Dermis microvascular lymphatic vessel endothelial cell (primary cell): ENCODE measurements around the gene SDF2L1. TPM values are rescaled to one million over a fixed set of nuclear protein-coding genes. Genes with fewer than 3 reads are reported as not detected.
A peak's percentile ranks its signal among the peaks of the same experiment; 100 is the strongest.
"Not testable (repeated sequence)": the region's sequence is repeated elsewhere in the genome, so short reads cannot be mapped to it uniquely, and the experiment has no call there.

Experiments
- DNase-seq, 2 donors: peaks; one replicate each; pipeline versions ENCODE4 v3.0.0 to v3.0.0-alpha.2; 2010; ENCODE audit warnings: low read depth in 2 of 2
- total RNA-seq: library from RNA; depleted of rRNA; stranded (reverse); fragments of >200 nt; gene quantifications from 2 replicates; pipeline ENCODE4 v1.2.1, GENCODE V29; 2014

SDF2L1 gene, protein sequence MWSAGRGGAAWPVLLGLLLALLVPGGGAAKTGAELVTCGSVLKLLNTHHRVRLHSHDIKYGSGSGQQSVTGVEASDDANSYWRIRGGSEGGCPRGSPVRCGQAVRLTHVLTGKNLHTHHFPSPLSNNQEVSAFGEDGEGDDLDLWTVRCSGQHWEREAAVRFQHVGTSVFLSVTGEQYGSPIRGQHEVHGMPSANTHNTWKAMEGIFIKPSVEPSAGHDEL
- 39.4 and 45.4 TPM in 2 replicates for total RNA-seq

DNA sequence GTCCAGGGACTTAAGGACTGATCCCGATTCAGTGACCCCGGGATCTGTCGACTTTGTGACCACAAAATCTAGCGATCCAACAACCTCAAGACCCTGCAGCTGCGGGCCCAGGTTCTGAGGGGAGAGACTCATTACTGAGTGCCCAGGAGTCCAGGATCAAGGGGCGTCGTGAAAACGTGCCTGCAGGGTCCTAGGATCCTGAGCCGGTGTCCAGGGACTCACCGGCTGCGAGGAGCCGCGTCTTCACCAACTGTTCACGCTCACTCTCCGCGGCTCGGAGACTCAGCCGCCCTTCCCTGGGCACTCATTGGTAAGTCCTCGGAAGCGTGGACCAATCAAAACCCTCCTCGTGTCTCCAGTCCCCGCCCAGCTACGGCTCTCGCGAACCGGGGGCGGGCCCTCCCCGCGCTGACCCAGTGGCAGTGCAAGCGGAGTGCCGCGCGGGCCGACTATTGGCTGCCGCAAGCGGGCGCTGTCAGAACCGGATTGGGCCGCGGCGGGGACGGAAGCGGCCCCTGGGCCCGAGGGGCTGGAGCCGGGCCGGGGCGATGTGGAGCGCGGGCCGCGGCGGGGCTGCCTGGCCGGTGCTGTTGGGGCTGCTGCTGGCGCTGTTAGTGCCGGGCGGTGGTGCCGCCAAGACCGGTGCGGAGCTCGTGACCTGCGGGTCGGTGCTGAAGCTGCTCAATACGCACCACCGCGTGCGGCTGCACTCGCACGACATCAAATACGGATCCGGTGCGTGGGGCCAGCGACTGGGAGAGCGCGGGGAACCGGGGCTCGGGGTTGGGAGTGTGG is at the start of gene SDF2L1:
TSS of gene SDF2L1 (plus strand) at position 514 of the 795 bp plus-strand sequence. CDS start at position 549, 35 bp downstream.
- DNase-seq: peak; percentile 96 to 100

DNA sequence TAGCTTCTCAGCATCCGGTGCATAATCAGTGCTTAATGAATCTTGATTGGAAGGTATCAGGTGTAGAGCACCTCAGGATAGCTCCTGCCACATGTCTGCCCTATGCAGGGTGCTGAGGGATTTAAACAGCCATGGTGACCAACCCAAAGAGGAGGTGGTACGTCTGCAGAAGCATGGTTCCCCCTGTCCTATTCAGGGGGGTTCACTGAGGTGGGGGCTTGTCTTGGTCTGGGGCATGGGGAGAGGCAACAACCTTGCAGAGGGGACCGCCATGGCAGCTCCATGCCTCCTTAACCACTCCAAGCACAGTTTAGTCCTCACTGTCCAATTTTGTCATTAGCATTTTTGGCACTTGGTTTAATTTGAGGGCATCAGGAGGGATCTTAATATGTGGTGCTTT is 49.7 kb upstream of the SDF2L1 start:
- no peak for DNase-seq

DNA sequence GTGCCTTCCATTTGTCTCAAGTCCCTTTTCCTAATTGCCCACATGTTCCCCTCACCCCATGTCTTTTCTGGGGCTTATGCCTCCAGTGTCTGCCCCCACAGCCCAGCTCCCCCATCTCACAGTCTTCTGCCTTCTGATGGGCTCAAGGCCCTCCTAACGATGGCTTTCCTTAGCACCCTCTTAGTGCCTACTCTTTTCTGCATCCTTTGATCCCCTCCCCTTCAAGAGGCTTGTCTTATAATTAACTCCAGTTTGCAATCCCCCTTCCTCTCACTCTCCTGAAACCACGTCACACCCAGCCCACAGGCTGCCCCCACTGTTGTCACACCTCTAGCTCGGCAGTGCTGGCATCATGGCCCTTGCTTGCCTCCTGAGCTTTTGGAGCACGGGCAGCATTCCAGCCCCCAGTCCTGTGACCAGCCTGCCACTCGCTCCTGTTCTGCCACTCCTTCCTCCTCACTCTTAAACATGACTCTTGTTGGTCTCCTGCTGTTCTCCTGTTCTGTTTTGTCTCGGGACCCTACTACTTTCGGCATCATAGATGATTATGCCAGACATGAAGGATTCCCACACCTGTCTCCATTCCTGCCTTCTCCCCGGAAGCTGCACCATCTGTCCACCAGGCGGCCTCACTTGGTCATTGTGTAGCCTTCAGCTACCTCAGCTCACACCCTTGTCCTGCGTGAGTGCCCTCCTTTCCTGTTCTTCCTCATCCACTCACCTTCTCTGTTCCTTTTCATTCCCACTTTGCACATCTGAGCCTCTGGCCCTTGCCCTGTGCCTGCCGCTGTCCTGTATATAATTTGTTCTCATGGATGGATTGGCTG is 48.5 kb upstream of the SDF2L1 start:
- DNase-seq: no peak

DNA sequence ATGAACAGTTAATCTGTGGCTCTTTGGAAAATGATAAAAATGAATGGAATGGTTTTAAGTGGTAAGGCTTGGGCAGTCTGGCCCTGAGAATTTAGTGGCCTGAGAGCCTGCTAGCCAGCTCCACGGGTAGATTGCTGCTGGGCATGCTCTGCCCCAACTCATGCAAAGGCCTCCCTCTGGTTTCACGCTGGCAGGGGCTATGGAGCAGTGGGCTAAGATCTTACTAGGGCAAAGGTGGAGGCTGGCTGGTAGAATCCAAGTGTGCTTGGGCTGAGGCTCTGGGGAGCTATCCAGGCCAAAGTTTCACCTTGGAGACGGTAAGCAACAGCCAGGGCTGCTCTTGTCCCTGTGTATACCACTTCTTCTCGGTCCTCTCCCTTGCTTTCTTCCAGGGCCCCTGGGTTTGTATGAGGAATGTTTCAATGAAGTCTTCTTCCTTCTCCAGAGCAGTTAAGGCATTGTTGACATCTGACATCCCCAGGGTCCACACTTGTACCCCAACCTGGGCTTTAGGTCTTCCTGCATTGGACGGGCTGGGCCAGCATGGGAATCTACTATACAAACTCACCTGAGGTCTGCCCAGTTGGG is 47.1 kb upstream of the SDF2L1 start:
- DNase-seq: no peak

DNA sequence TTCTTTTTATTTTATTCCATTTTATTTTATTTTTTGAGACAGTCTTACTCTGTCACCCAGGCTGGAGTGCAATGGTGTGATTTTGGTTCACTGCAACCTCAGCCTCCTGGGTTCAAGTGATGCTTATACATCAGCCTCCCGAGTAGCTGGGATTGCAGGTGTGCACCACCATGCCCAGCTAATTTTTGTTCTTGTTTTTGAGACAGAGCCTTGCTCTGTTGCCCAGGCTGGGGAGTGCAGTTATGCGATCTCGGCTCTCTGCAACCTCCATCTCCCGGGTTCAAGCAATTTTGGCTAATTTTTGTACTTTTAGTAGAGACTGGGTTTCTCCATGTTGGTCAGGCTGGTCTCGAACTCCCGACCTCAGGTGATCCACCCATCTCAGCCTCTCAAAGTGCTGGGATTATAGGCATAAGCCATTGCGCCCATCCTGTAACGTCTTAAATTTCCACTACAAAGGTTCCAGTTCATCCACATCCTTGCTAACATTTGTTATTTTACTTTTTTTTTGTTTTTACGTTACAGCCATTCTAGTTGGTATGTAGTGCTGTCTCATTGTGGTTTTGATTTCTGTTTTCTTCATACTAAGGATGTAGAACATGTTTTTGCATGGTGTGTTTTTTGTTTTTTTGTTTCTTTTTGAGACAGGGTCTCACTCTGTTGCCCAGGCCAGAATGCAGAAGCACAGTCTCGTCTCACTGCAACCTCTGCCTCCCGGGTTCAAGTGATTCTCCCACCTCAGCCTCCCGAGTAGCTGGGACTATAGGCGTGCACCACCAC is 45.6 kb upstream of the SDF2L1 start:
- DNase-seq: not testable (repeated sequence)

DNA sequence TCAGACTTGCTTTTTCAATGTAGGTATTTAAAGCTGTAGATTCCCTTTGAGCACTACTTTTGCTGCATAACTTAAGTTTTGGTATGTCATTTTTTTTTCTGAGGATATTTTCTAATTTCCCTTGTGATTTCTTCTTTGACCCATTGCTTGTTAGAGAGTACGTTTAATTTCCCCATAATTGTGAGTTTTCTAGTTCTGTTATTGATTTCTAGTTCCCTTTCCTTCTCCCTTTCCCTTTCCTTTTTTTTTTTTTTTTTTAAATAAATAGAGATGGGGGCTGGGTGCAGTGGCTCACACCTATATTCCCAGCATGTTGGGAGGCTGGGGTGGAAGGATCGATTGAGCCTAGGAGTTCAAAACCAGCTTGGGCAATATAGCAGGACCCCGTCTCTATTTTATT is 43.8 kb upstream of the SDF2L1 start:
- DNase-seq: no peak

DNA sequence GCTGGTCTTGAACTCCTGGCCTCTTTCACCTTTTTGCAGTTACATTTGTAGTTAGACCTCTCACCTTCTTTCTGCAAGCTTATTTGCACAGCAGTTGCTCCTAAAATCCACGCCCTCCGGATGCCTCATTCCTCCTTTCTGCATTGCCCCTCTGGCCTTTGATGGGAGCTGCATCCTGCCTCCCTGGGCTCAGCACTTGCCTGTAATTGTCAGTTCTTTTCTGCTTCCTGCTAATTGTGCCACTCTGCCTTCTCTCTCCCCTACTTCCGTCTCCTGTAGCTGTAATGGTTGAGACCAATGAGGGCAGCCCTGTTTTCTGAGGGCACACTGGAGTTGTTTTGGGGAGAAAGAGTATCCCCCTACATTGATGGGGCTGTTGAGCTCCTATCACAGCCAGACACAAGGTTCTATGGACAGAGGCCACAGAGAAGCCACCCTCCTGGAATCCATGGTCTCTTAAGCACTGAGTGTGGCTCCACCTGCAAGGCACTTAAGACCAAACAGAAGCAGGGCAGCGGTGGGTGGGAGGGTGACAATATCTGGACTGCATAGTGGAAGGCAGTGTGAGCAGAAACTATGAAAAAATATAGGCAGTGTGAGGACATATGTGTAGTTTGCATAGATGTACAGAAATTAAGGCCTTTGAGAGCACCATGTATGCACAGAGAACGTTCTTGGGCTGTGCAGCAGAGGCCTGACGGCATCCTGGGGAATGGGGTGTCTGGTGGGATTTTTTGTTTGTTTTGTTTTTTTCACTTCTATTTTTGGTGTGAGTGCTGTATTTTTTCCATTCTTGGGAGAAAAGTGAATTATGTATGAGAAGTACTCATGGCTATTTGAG is 42.8 kb upstream of the SDF2L1 start:
- peak; percentile 24 to 34 for DNase-seq

DNA sequence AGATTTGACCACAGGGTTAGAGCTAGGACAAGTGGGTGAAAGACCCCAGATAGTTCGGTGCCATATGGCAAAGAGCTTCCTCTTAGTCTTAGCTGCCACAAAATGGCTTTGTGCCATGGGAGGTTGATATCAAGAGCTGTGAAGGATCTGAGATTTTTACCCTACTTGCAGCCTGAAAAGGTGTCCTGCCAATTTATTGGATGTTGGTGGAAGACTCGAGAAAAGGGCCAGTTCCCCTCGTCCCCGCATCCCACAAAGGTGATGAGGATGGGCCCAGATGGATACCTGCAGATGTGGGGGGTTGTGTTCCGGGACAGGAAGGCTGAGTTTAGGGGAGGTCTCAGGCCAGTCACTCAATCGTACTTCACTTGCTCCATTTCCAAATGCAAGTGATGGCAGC is 39.5 kb upstream of the SDF2L1 start:
- no peak for DNase-seq

DNA sequence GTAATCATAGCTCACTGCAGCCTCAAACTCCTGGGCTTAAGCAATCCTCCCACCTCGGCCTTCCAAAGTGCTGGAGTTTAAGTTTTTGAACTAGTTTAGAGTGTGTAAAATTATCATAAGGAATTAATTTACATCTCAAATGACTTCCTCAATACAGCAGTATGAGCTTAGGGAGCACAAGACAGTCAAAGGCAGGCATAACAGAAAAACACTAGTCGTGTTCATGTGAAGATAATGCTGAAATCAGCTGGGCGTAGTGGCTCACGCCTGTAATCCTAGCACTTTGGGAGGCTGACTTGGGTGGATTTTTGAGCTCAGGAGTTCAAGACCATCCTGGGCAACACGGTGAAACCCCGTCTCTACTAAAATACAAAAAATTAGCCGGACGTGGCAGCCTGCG is 38.1 kb upstream of the SDF2L1 start:
- DNase-seq: no peak

DNA sequence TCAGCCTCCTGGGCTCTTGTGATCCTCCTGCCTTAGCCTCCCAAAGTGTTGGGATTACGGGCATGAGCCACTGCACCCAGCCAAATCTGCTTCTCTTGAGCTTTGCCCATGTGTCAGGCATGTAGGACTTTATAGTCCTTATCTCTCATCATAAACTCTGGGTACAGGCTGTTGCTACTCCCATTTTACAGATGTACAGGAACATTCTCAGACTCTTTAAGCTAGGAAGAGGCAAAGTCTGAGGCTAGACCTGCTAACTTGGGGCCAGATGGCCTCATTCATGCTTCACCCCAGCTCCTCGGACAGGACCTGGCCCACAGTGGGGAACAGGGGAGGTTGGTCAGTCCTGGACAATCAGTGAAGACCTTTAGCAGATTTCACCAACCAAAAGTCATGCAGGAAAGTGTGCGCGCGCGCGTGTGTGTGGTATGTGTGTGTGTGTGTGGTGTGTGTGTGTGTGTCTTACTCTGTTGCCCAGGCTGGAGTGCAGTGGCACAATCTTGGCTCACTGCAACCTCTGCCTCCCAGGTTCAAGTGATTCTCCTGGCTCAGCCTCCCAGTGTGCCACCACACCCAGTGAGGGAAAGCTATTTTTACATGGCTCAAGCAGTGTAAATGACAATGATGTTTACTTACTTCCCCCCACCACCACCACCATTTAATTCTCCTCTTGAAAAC is 36.1 kb upstream of the SDF2L1 start:
- no peak for DNase-seq

DNA sequence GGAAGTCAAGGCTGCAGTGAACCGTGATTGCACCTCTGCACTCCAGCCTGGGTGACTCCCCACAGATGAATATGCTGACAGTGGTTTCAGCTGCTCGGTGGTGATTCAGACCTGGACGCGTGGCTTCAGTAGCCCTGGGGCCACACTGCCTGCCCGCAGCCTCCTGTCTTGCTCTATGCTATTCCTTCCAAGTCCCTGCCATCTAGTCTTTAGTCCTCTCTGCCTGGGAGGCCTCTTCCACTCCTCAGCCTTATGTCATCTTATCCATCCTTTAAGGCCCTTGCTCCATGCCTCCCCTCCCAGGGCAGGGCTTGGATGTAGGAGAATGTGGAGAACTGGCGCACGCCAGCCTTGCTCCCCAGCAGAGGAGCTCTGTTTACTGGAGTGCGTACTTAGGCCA is 35.3 kb upstream of the SDF2L1 start:
- no peak for DNase-seq

DNA sequence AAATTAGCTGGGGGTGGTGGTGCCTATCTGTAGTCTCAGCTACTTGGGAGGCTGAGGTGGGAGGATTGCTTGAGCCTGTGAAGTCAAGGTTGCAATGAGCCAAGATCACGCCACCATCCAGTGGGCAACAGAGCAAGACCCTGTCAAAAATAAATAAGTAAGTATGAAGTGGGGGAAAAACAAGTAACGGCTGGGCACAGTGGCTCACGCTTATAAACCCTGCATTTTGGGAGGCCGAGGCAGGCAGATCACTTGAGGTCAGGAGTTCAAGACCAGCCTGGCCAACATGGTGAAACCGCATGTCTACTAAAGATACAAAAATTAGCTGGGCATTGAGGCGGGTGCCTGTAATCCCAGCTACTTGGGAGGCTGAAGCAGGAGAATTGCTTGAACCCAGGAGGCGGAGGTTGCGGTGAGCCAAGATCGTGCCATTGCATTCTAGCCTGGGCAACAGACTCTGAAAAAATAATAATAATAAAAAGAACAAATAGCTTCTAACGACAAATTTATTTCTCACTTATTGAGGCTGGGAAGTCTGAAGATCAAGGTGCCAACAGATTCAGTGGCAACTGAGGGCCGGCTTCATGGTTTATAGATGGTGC is 32.4 kb upstream of the SDF2L1 start:
- DNase-seq: not testable (repeated sequence)

DNA sequence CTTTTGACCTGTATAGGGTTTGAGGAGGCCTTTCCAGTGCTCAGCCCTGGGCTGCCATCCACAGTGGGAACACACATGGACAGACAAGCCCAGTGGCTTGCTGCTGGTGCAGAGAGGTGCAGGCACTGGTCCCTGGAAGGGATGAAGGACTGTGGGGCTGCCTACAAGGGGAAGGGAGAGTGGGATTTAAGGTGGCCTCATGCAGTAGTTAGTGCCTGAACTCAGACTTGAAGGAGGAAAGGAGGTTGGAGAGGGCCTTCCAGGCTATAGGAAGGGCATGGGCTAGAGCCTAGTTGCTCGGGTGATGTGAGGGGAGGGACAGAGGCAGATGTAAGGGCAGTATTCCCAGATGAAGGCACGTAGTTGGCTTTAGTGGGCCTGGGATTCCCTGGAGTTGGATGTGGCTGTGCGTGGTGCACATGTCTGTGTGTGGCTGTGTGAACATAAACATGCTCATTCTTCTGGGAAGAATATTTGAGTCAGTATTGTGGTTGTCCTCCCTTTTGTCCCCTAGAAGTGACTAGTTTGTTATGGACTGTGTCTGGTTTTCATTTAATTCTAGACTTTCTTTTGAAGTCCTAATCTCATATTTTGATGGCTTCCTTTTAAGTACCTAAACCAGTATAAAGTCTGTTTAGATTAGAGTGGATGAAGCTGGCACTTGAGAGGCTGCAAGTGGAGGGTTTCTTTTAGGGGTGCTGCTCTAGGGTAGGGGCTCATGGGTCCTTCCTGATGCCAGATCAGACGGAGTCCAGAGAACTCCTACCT is 30.7 kb upstream of the SDF2L1 start:
- DNase-seq: no peak

DNA sequence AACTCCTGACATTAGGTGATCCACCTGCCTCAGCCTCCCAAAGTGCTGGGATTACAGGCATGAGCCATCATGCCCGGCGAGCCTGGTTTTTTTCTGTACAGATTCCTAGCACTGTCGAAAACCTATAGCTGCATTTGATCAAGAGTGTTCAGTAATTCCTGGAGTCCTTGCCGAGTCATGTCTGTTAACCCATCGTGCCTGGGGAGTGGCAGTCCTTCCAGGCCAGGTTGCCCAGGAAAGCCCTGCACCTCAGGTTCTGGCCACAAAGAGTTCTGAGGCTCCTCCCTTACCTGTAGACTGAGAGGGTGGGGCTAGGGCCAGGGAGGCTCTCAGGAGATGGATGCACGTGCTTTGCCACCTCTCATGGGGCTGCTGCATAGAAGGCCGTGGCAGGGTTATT is 29.2 kb upstream of the SDF2L1 start:
- DNase-seq: no peak

DNA sequence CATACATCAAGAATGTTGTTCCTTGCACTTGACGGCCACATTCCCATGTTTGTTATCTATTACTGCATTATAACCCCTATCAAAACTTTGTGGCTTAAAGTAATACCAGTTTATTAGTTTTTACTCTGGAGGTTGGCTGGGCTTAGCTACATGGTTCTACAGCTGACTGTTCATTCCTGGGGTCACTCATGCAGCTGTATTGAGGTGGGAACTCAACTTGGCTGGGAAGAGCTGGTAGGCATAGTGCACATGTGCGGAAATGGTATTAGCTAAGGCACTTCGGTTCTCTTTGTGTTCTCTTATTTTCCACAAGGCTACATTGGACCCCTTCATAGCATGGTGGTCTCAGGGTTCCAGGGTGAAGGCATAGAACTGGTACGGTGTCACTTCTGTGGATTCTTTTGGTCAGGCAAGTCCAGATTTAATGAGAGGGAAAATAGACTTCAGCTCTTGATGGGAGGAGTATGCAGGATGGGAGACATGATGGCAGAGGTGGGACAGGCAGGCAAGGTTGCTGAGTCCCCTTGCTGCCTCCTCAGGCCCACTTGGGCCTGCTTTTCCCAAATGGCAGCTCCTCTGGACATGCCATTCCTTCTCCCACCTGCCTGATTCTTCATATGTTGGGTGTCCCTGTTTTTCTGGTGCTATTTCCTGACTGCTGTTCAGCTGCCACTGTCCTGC is 28.4 kb upstream of the SDF2L1 start:
- DNase-seq: no peak

DNA sequence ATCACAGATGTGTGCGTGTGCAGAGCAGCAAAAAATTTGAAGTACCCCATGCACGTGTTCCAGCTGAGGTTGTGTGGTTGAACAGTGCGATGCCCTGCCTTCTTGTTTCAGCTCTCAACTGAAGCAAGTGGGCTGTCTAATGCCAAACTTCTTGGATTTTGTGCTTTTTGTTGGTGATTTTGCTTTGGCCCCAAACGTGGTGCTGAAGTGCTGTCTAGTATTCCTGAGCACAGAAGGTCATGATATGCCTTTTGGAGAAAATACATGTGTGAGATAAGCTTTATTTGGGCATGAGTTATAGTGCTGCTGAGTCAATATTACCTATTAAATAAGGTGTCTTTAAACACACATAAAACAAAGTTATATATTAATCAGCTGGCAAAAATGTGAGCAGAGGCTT is 26.4 kb upstream of the SDF2L1 start:
- no peak for DNase-seq

DNA sequence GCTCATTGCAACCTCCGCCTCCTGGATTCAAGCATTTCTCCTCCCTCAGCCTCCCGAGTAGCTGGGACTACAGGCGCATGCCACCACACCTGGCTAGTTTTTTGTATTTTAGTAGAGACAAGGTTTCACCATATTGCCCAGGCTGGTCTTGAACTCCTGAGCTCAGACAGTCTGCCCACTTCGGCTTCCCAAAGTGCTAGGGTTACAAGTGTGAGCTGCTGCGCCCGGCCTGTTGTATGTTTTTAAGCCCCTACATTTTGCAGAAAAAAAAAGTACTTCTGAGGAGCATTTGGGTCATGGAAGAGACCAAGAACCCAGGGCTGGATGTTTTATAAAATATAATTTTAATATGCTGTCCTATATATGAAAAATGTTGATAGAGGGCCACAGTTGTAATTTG is 24.8 kb upstream of the SDF2L1 start:
- not testable (repeated sequence) for DNase-seq

DNA sequence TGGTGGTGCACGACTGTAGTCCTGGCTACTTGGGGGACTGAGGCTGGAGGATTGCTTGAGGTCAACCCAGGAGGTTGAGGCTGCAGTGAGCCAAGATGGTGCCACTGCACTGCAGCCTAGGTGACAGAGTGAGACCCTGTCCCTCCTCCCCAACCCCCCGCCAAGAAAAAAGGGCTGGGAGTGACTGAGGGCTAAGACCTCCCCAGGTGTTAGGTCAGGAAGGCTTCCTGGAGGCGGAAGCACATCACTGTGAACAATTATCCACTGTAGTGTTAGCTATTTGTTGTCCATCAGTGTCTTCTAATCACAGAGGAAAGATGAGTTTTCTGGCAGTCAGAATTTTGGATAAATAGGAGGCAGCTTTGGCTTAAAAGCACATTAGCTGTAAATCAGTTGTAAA is 21.1 kb upstream of the SDF2L1 start:
- DNase-seq: no peak
